Endothelial cell of umbilical vein (primary cell): ENCODE data around the gene NOTCH2. TPM values are rescaled to one million over a fixed set of nuclear protein-coding genes. Genes with fewer than 3 reads are reported as not detected.
"Not testable (repeated sequence)": the region's sequence is repeated elsewhere in the genome, so short reads cannot be mapped to it uniquely, and the experiment has no call there.

Source experiments
- BruUV-seq: library from RNA; stranded (reverse); fragments of 400-500 nt; replicated peaks from 2 replicates; lab custom pipeline; 2021; lab: Mats Ljungman, UMichigan
- CTCF ChIA-PET: fragments of 300-600, 350-600 bp; sonication (Branson Sonifier 250); formaldehyde crosslinking; loops from one replicate; lab custom pipeline; 2021; ENCODE audit warnings: antibody characterized with exemption, inconsistent platforms; lab: Charles Lee
- POLR2A ChIA-PET: fragments of 300-600, 350-600 bp; sonication (Branson Sonifier 250); formaldehyde crosslinking; loops from one replicate; lab custom pipeline; 2021; ENCODE audit warnings: antibody characterized with exemption, inconsistent platforms; lab: Charles Lee
- DNase-seq: peaks from one replicate; pipeline ENCODE4 v3.0.0-alpha.2; 2011; ENCODE audit warnings: low read depth, low spot score
- FAIRE-seq: peaks from 2 replicates; lab custom pipeline; 2011; peaks lifted over from hg19 to GRCh38; lab: Jason Lieb, UNC
- H2AFZ ChIP-seq: 2 replicates; pipeline ENCODE4 v1.6.0; 2012; ENCODE audit warnings: low read depth, low read length, control low read depth, inconsistent platforms
- H3K27ac ChIP-seq: 2 replicates; pipeline ENCODE4 v1.5.1; 2011; ENCODE audit warnings: low read depth, mild to moderate bottlenecking, control low read depth, low read length, moderate library complexity; ENCODE audit not compliant: insufficient read depth
- H3K27me3 ChIP-seq, 2 experiments: 2 replicates each; pipeline versions ENCODE4 v1.6.0 to v1.6.1; 2011; ENCODE audit warnings: low read length in 2 of 2, mixed read lengths in 1 of 2; ENCODE audit not compliant: control insufficient read depth in 2 of 2, insufficient read depth in 2 of 2
- H3K36me3 ChIP-seq, 2 experiments: 2 replicates in 1 of 2; 3 replicates in 1 of 2; pipeline ENCODE4 v1.5.1; 2011; ENCODE audit warnings: low read length in 2 of 2, mild to moderate bottlenecking in 1 of 2, moderate library complexity in 1 of 2; ENCODE audit not compliant: control insufficient read depth in 2 of 2, insufficient read depth in 2 of 2; ENCODE audit errors: extremely low read depth in 1 of 2
- H3K4me1 ChIP-seq: 3 replicates; pipeline ENCODE4 v1.5.1; 2011; ENCODE audit warnings: mild to moderate bottlenecking, low read length; ENCODE audit not compliant: control insufficient read depth, insufficient read depth; ENCODE audit errors: extremely low read depth
- H3K4me2 ChIP-seq: 2 replicates; pipeline ENCODE4 v1.6.1; 2011; ENCODE audit warnings: low read length, control low read depth, mixed read lengths; ENCODE audit not compliant: insufficient read depth
- H3K4me3 ChIP-seq, 3 experiments: fragments of 200-600 bp in 1 of 3; sonication (generic), shearing (Covaris generic) in 1 of 3; replicated peaks in 1 of 3; 2 replicates each; pipeline ENCODE4 v1.5.1; 2011 to 2016; ENCODE audit warnings: control low read depth in 3 of 3, low read length in 3 of 3, mild to moderate bottlenecking in 2 of 3, inconsistent platforms in 1 of 3, low read depth in 1 of 3, moderate library complexity in 1 of 3; ENCODE audit not compliant: insufficient read depth in 1 of 3
- H3K79me2 ChIP-seq: 2 replicates; pipeline ENCODE4 v1.6.0; 2012; ENCODE audit warnings: low read length, inconsistent platforms; ENCODE audit not compliant: control insufficient read depth, insufficient read depth
- H3K9ac ChIP-seq: replicated peaks from 2 replicates; pipeline ENCODE3; 2011; ENCODE audit warnings: low read length, control low read depth; ENCODE audit not compliant: insufficient read depth; ENCODE audit errors: extremely low read depth
- H3K9me1 ChIP-seq: replicated peaks from 3 replicates; pipeline ENCODE4 v1.6.0; 2011; ENCODE audit warnings: mild to moderate bottlenecking, low read length; ENCODE audit not compliant: control insufficient read depth, insufficient read depth; ENCODE audit errors: extremely low read depth
- H3K9me3 ChIP-seq: replicated peaks from 2 replicates; pipeline ENCODE4 v1.5.1; 2012; ENCODE audit warnings: low read length, inconsistent platforms; ENCODE audit not compliant: control insufficient read depth, insufficient read depth
- H4K20me1 ChIP-seq: replicated peaks from 2 replicates; pipeline ENCODE3; 2011; ENCODE audit warnings: mild to moderate bottlenecking, low read length; ENCODE audit not compliant: control insufficient read depth, insufficient read depth; ENCODE audit errors: extremely low read depth
- dilution Hi-C: fragments of 300-500 bp; cut with MboI; formaldehyde crosslinking; loops from one replicate; pipeline ENCODE4 v1.15.0; 2019; ENCODE audit warnings: low sequenced_read_pairs; ENCODE audit not compliant: extremely low pct_ligation_motif_present
- intact Hi-C: fragments of 100-400 bp; cut with micrococcal nuclease; formaldehyde crosslinking; loops from one replicate; pipeline ENCODE4 v1.10.0; 2022
- polyA plus RNA-seq, 4 experiments: library from polyadenylated mRNA; depleted of rRNA in 3 of 4; stranded (reverse) in 3 of 4; unstranded in 1 of 4; fragments of >200 nt; gene quantifications; 2 replicates each; pipeline versions ENCODE4 v1.2.1 to v1.2.3, GENCODE V29; 2011 to 2012; ENCODE audit warnings: missing spikeins in 1 of 4
- total RNA-seq: library from RNA; stranded (reverse); gene quantifications from 2 replicates; pipeline ENCODE4 v1.2.3, GENCODE V29; 2021

NOTCH2 gene
- total and polyA plus RNA-seq, 2 donors (not counting 3 experiments of a cell fraction or from before 2014, with no cell fraction given), result 14.3 to 49.1 TPM

GRCh38 chr1:120101593-120101992 lies 32.1 kb upstream of the NOTCH2 start:
- H3K79me2 ChIP-seq, H2AFZ ChIP-seq, BruUV-seq, H3K36me3 ChIP-seq, H4K20me1 ChIP-seq, POLR2A ChIA-PET, CTCF ChIA-PET, H3K4me1 ChIP-seq, H3K9me3 ChIP-seq, H3K27ac ChIP-seq, intact Hi-C loops, H3K4me2 ChIP-seq, H3K4me3 ChIP-seq, H3K9ac ChIP-seq, FAIRE-seq, H3K9me1 ChIP-seq, DNase-seq, H3K27me3 ChIP-seq, dilution Hi-C loops: not testable (repeated sequence)

- H3K27me3 ChIP-seq, POLR2A ChIA-PET, H3K79me2 ChIP-seq, H3K4me3 ChIP-seq, intact Hi-C loops, H3K9me1 ChIP-seq, DNase-seq, H4K20me1 ChIP-seq, BruUV-seq, H3K36me3 ChIP-seq, H2AFZ ChIP-seq, H3K9me3 ChIP-seq, CTCF ChIA-PET, H3K9ac ChIP-seq, H3K27ac ChIP-seq, H3K4me2 ChIP-seq, FAIRE-seq, dilution Hi-C loops, H3K4me1 ChIP-seq: not testable (repeated sequence)
Measured at GRCh38 chr1:120100590-120100989, 31.1 kb upstream of the NOTCH2 start.

GRCh38 chr1:120098986-120099759 lies 29.7 kb upstream of the NOTCH2 start:
- DNase-seq, H3K9me1 ChIP-seq, H3K9ac ChIP-seq, H4K20me1 ChIP-seq, H3K4me3 ChIP-seq, H2AFZ ChIP-seq, FAIRE-seq, H3K27ac ChIP-seq, CTCF ChIA-PET, H3K9me3 ChIP-seq, H3K79me2 ChIP-seq, dilution Hi-C loops, BruUV-seq, H3K36me3 ChIP-seq, H3K4me1 ChIP-seq, intact Hi-C loops, H3K27me3 ChIP-seq, H3K4me2 ChIP-seq, POLR2A ChIA-PET: not testable (repeated sequence)

GRCh38 chr1:120096981-120097545 lies 27.6 kb upstream of the NOTCH2 start:
- H3K36me3 ChIP-seq, intact Hi-C loops, H3K79me2 ChIP-seq, H3K4me3 ChIP-seq, H3K27ac ChIP-seq, H3K9me3 ChIP-seq, H2AFZ ChIP-seq, H3K27me3 ChIP-seq, H3K9ac ChIP-seq, DNase-seq, FAIRE-seq, H3K4me2 ChIP-seq, H3K4me1 ChIP-seq, H4K20me1 ChIP-seq, dilution Hi-C loops, CTCF ChIA-PET, H3K9me1 ChIP-seq, BruUV-seq, POLR2A ChIA-PET: not testable (repeated sequence)
